Right lobe of liver (tissue), 4 donors: Measurements from ENCODE around the gene MDM1.

Experiments
- CTCF ChIP-seq, 4 donors: fragments of 200-600 bp in 3 of 4; fragments of 450-650 bp in 1 of 4; IDR thresholded peaks; one replicate each; pipeline versions ENCODE4 v1.5.1 to v1.8.0; 2016 to 2022; ENCODE audit warnings: antibody characterized with exemption in 4 of 4, mild to moderate bottlenecking in 2 of 4
- POLR2A ChIP-seq: fragments of 450-650 bp; IDR thresholded peaks from one replicate; pipeline ENCODE4 v1.6.1; 2017; ENCODE audit warnings: antibody characterized with exemption, mild to moderate bottlenecking
- donor health status: DM: no; HTN: no; CAD: no.
- donor health status: DM: no; HTN: no; CAD: no.
- donor health status: DM: no; HTN: yes; CAD: no.

GRCh38 chr12:68325966-68326365 lies 6.2 kb downstream of the MDM1 start:
- TF ChIP-seq CTCF (IDR thresholded peaks at IDR 0.05) (no peak), POLR2A (no peak)
